NK-92 (cell line): ENCODE data around the gene CDAN1.
"Not testable (repeated sequence)": the region's sequence is repeated elsewhere in the genome, so short reads cannot be mapped to it uniquely, and the experiment has no call there.

Experiments
- DNase-seq: peaks from one replicate; lab custom pipeline; 2025; ENCODE audit not compliant: unreplicated experiment; lab: John Stamatoyannopoulos, UW

The CDAN1 gene

DNA sequence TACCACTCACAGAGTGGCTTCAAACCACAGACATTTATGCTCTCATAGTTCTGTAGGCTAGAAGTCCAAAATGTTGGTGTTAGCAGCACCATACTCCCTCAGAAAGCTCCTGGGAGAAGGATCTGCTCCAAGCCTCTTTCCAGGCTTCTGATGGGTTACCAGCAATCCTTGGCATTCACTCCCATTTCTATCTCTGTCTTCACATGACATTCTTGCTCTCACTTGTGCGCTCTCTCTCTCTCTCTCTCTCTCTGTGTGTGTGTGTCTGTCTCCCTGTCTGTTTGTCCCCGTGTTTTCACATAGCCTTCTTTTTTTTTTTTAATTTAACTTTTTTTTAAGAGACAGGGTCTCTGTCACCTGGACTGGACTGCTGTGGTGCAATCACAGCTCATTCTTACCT, 26.3 kb downstream of the CDAN1 start:
- DNase-seq, result no peak

- no peak for DNase-seq
These were observed 28.9 kb downstream of the CDAN1 start for GRCh38 chr15:42707873-42708544.

- DNase-seq, result no peak
These were observed 29.9 kb downstream of the CDAN1 start for GRCh38 chr15:42707068-42707467.

- DNase-seq, result no peak
These were observed 31.6 kb downstream of the CDAN1 start for GRCh38 chr15:42705336-42705735.

DNA sequence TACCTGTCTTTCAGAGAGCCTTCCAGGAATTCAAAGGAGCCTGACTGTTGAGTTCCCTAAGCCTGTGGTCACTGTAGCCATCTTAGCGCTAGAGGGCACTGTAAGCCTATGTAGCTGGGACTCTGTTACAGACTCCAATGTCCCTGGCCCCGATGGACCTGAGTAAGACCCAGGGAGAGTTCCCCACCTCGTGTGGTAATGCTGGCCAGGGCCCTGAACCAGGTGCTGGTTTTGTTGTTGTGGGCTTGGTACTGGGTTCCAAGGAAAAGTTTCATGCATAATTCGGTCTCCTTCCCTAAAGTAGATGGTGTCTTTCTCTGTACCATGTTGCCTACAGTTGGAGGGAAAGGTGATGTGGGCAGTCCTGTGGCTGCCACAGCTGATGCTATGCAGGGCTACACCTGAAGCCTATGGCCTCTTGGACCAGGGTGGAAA, 32.4 kb downstream of the CDAN1 start:
- no peak for DNase-seq

GRCh38 chr15:42696626-42697025, 40.3 kb downstream of the CDAN1 start:
- DNase-seq, result no peak

- no peak for DNase-seq
These were observed 41.3 kb downstream of the CDAN1 start for GRCh38 chr15:42695527-42696071.

DNA sequence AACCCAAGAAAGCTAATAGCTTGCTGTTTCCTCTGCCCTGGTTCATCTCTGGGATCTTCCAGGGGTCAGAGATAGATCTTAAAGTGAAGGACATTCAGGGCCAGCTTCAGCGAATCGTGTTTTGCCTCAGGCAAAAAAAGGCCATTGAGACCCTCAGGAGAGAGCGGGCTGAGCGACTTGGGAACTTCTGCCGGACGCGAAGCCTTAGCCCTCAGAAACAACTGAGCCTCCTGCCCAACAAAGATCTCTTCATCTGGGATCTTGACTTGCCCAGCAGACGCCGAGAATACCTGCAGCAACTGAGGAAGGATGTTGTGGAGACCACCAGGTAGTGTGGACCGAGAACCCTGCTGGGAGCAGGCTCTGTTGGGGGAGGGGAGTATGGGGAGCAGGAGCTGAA, 42.5 kb downstream of the CDAN1 start:
- DNase-seq, result no peak

GRCh38 chr15:42693942-42694341, 43.0 kb downstream of the CDAN1 start:
- DNase-seq, result no peak

- DNase-seq, result no peak
These were observed 43.4 kb downstream of the CDAN1 start for GRCh38 chr15:42693496-42693895.

- DNase-seq, result no peak
These were observed 43.9 kb downstream of the CDAN1 start for GRCh38 chr15:42692997-42693396.

GRCh38 chr15:42692536-42692935, 44.4 kb downstream of the CDAN1 start:
- DNase-seq, result no peak

- DNase-seq, result no peak
These were observed 45.2 kb downstream of the CDAN1 start for GRCh38 chr15:42691770-42692169.

GRCh38 chr15:42691308-42691707, 45.6 kb downstream of the CDAN1 start:
- DNase-seq, result no peak

GRCh38 chr15:42688301-42688700, 48.6 kb downstream of the CDAN1 start:
- DNase-seq, result no peak

- no peak for DNase-seq
These were observed 49.2 kb downstream of the CDAN1 start for GRCh38 chr15:42687740-42688139.

- no peak for DNase-seq
These were observed 50.6 kb downstream of the CDAN1 start for GRCh38 chr15:42686281-42686680.

GRCh38 chr15:42681119-42681518, 55.8 kb downstream of the CDAN1 start:
- DNase-seq, result no peak

- not testable (repeated sequence) for DNase-seq
These were observed 56.8 kb downstream of the CDAN1 start for GRCh38 chr15:42680142-42680482.

GRCh38 chr15:42679285-42680141, 57.4 kb downstream of the CDAN1 start:
- DNase-seq, result no peak

DNA sequence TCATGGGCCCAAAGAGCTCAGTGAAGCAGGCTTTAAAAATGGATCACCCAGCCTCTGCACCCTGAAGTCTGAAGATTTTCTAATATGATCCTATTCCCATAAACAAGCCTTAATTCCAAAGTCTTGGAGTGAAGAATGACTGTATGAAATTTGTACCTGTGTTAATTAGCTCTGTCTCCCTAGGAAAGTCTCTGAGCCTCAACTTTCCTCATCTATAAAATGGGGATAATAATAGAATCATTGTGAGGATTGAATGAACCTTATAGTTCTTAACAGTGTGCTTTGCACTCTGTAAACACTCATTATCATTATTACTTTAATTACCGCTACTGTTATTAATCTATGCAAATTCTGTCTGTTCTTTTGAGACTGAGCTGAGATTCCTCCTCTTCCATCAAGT, 61.9 kb downstream of the CDAN1 start:
- no peak for DNase-seq

- DNase-seq, result no peak
These were observed 62.5 kb downstream of the CDAN1 start for GRCh38 chr15:42674472-42674871.
